Endothelial cell (in vitro differentiated cells): Measurements from ENCODE around the gene METTL22. TPM values are rescaled to one million over a fixed set of nuclear protein-coding genes. Genes with fewer than 3 reads are reported as not detected.
A peak's percentile ranks its signal among the peaks of the same experiment; 100 is the strongest.

Experiments
- DNase-seq: peaks from one replicate; pipeline ENCODE4 v3.0.0; 2021; ENCODE audit warnings: low spot score
- H3K27ac Mint-ChIP-seq: one replicate; pipeline ENCODE4 v1.8.0; 2021; ENCODE audit warnings: mixed read lengths, inconsistent platforms; ENCODE audit not compliant: unreplicated experiment
- H3K27me3 Mint-ChIP-seq: one replicate; pipeline ENCODE4 v1.8.0; 2021; ENCODE audit warnings: mild to moderate bottlenecking, moderate library complexity, mixed read lengths, inconsistent platforms; ENCODE audit not compliant: unreplicated experiment
- H3K36me3 Mint-ChIP-seq: one replicate; pipeline ENCODE4 v1.8.0; 2021; ENCODE audit warnings: mild to moderate bottlenecking, low read depth, mixed read lengths, inconsistent platforms; ENCODE audit not compliant: unreplicated experiment
- H3K4me1 Mint-ChIP-seq: one replicate; pipeline ENCODE4 v1.8.0; 2021; ENCODE audit warnings: mild to moderate bottlenecking, mixed read lengths, inconsistent platforms; ENCODE audit not compliant: unreplicated experiment
- H3K4me3 Mint-ChIP-seq: one replicate; pipeline ENCODE4 v1.8.0; 2021; ENCODE audit warnings: mild to moderate bottlenecking, mixed read lengths, inconsistent platforms; ENCODE audit not compliant: unreplicated experiment
- H3K9me3 Mint-ChIP-seq: one replicate; pipeline ENCODE4 v1.8.0; 2021; ENCODE audit warnings: mixed read lengths, inconsistent platforms; ENCODE audit not compliant: unreplicated experiment
- CTCF ChIP-seq: fragments of 200-600 bp; sonication (generic); IDR thresholded peaks from one replicate; pipeline ENCODE4 v1.5.0; 2021; ENCODE audit warnings: antibody characterized with exemption; ENCODE audit not compliant: unreplicated experiment
- total RNA-seq: library from RNA; stranded (reverse); fragmentation: NEBNext Ultra II Directional; extraction: Animal tissue kit (Norgen Biotek cat#: 25700); gene quantifications from one replicate; pipeline ENCODE4 v1.2.1, GENCODE V29; 2021; ENCODE audit not compliant: unreplicated experiment

Gene METTL22
- total RNA-seq, 1 donor from 2014 or later, result 39.6 TPM

DNA sequence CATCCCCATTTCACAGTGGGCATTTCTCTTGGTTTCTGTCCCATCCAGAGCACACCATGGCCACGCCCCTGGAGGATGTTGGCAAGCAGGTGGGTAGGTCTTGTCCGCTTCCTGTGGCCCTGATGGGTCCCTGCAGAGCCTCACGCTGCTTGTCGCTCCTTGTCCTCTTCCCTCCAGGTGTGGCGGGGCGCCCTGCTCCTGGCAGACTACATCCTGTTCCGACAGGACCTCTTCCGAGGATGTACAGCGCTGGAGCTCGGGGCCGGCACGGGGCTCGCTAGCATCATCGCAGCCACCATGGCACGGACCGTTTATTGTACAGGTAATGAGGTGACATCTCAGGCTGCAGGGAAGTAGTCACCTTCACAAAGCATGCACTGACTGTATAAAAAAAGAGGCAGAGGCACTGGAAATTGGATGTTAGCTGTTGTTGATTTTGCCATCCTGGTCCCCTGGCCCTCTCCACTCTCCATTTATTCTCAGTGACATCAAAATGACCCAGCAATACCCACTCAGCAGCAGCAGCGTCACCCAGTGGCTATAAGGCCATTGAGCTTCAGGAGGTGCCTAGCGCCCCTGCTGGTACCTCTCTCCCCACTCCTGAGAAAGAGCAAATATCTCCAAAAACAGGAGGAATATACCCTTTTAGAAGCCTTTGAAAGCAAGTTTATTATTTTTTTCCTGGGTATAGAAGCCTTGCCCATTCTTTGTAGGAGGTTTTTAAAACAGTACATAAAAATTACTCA is 13.7 kb downstream of the METTL22 start:
- Mint-ChIP-seq H3K36me3 (peaks cover 23% of the 10 kb centered on the region), H3K4me3 (no peak overlapping the region), H3K9me3 (no peaks in the 10 kb centered on the region), H3K27ac (no peak overlapping the region), H3K4me1 (no peaks in the 10 kb centered on the region), H3K27me3 (peaks cover 6% of the 10 kb centered on the region)
- DNase-seq, result peak; percentile 51
- TF ChIP-seq CTCF, result peak; percentile 49

- Mint-ChIP-seq H3K36me3 (peaks cover 53% of the 10 kb centered on the region), H3K4me1 (no peaks in the 10 kb centered on the region)
Observed at GRCh38 chr16:8639694-8640093, 18.2 kb downstream of the METTL22 start.

GRCh38 chr16:8641671-8642070 is 20.2 kb downstream of the METTL22 start:
- H3K27me3 Mint-ChIP-seq, result peaks cover 10% of the 10 kb centered on the region
- no peak for TF ChIP-seq CTCF
- no peak overlapping the region for H3K27ac Mint-ChIP-seq
- H3K4me1 Mint-ChIP-seq, result no peaks in the 10 kb centered on the region
- DNase-seq, result no peak
- peak overlapping the region; percentile 77 for H3K4me3 Mint-ChIP-seq
- H3K9me3 Mint-ChIP-seq, result no peaks in the 10 kb centered on the region
- H3K36me3 Mint-ChIP-seq, result peaks cover 65% of the 10 kb centered on the region

More at GRCh38 chr16:8639694-8640093, 18.2 kb downstream of the METTL22 start:
- H3K9me3 Mint-ChIP-seq, result no peaks in the 10 kb centered on the region
- peaks cover 8% of the 10 kb centered on the region for H3K27me3 Mint-ChIP-seq
- peak overlapping the region; percentile 24 for H3K4me3 Mint-ChIP-seq
- DNase-seq, result no peak
- no peak for TF ChIP-seq CTCF
- no peak overlapping the region for H3K27ac Mint-ChIP-seq

DNA sequence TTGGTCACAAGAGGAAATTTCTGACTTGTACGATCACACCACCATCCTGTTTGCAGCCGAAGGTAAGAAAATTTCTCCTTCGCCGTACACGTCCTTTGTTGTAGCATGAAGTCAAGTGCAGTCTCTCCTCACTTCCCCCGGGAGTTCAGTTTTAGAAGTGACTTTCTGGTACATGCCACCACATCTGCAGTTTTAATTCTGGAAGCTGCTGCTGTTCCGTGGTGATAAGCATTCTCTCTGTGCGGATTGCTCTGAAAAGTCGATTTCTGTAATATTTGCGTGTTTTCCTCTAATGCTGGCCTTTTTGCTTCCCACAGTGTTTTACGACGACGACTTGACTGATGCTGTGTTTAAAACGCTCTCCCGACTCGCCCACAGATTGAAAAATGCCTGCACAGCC is 20.6 kb downstream of the METTL22 start:
- H3K27ac Mint-ChIP-seq, result no peak overlapping the region
- H3K4me1 Mint-ChIP-seq, result no peaks in the 10 kb centered on the region
- H3K36me3 Mint-ChIP-seq, result peaks cover 70% of the 10 kb centered on the region
- H3K27me3 Mint-ChIP-seq, result peaks cover 12% of the 10 kb centered on the region
- TF ChIP-seq CTCF, result no peak
- no peak for DNase-seq
- no peaks in the 10 kb centered on the region for H3K9me3 Mint-ChIP-seq
- peak overlapping the region; percentile 61 for H3K4me3 Mint-ChIP-seq

- Mint-ChIP-seq H3K27ac (no peak overlapping the region), H3K4me3 (peak overlapping the region; percentile 53), H3K27me3 (peaks cover 13% of the 10 kb centered on the region), H3K36me3 (peaks cover 65% of the 10 kb centered on the region), H3K4me1 (no peaks in the 10 kb centered on the region), H3K9me3 (no peaks in the 10 kb centered on the region)
- TF ChIP-seq CTCF, result no peak
- no peak for DNase-seq
Observed at GRCh38 chr16:8644211-8645140, 23.0 kb downstream of the METTL22 start.
